Measurements from ENCODE around the gene ANTXR2. TPM values are rescaled to one million over a fixed set of nuclear protein-coding genes. Genes with fewer than 3 reads are reported as not detected.
A peak's percentile ranks its signal among the peaks of the same experiment; 100 is the strongest.

The ANTXR2 gene
- total and polyA plus RNA-seq, 2 of the 13 experiments (the other 11 are each of a cell fraction or from before 2014, with no cell fraction given) = 4.6 to 14.5 TPM

- no peak for TF ChIP-seq ZNF414 (CRISPR knock-in tag; IDR thresholded peaks at IDR 0.05)
- no peak for TF ChIP-seq ISX (CRISPR knock-in tag; conservative IDR thresholded peaks at IDR 0.05)
These were observed 3.7 kb upstream of the ANTXR2 start (continued) for GRCh38 chr4:80076681-80077080.

- no TSS peak for BruUV-seq (replicated peaks)
- H3K27ac ChIP-seq (ENCODE audit: extremely low read length, insufficient read depth, low read length) = no peak overlapping the region
- H4K20me1 ChIP-seq (ENCODE audit: insufficient read depth, low read length) = no peaks in the 10 kb centered on the region
- no peaks in the 10 kb centered on the region for H3K9me3 ChIP-seq (ENCODE audit: low read length)
- peaks cover 16% of the 10 kb centered on the region for H3K4me1 ChIP-seq (ENCODE audit: insufficient read depth, low read length)
- in situ Hi-C loops (cut with HindIII; ENCODE audit: extremely low pct_ligation_motif_present, low pct_unique_long_range_greater_than_20kb) = loop anchor here (10.0 kb wide), 1 partner anchor 161 kb away; no protein-coding TSS in a partner anchor
- ChIA-PET POLR2A (no interaction called here), CTCF (ENCODE audit: low intra/inter-chr PET ratio, low total read pairs) (no interaction called here)
- H3K36me3 ChIP-seq (replicated peaks in 1 of 2; ENCODE audit: control insufficient read depth in 1 of 2, insufficient read depth in 2 of 2, low read length in 2 of 2) = no peaks in the 10 kb centered on the region
- DNase-seq (ENCODE audit: low spot score) = no peak
- no peaks in the 10 kb centered on the region for H3K79me2 ChIP-seq (ENCODE audit: insufficient read depth, low read length)
- H3K4me3 ChIP-seq (replicated peaks in 1 of 3; ENCODE audit: insufficient read depth in 1 of 3, low read depth in 2 of 3, low read length in 3 of 3) = no peak overlapping the region
- no peak for FAIRE-seq
- ATAC-seq = no peak
- TF ChIP-seq MAFK (conservative IDR thresholded peaks at IDR 0.05 in 1 of 2, IDR thresholded peaks at IDR 0.05 in 1 of 2; ENCODE audit: low read length in 2 of 2) (peak in 1 of 2 experiments; percentile 72; a peak in 3 of 4 replicates), MAFF (IDR thresholded peaks at IDR 0.05; ENCODE audit: low read depth, low read length) (peak; percentile 45; the same call in 1 of the 2 replicates), ZNF354B (CRISPR knock-in tag; IDR thresholded peaks at IDR 0.05) (no peak)
- H2AFZ ChIP-seq (ENCODE audit: low read length) = no peak overlapping the region
- no peak overlapping the region for H3K9ac ChIP-seq (ENCODE audit: insufficient read depth, low read depth, low read length)
- no peak overlapping the region for H3K4me2 ChIP-seq (ENCODE audit: low read depth, low read length)
- no peaks in the 10 kb centered on the region for H3K27me3 ChIP-seq (ENCODE audit: control insufficient read depth in 1 of 2, insufficient read depth in 2 of 2, low read length in 2 of 2)
- intact Hi-C loops (cut with micrococcal nuclease; ENCODE audit: unreplicated experiment) = no loop called here
These were observed 3.1 kb upstream of the ANTXR2 start for GRCh38 chr4:80075995-80076675.

- H3K27ac ChIP-seq (ENCODE audit: extremely low read length, insufficient read depth, low read length) = no peak overlapping the region
- H3K79me2 ChIP-seq (ENCODE audit: insufficient read depth, low read length) = no peaks in the 10 kb centered on the region
- H3K9me3 ChIP-seq (ENCODE audit: low read length) = no peaks in the 10 kb centered on the region
- no peak overlapping the region for H2AFZ ChIP-seq (ENCODE audit: low read length)
- H3K9ac ChIP-seq (ENCODE audit: insufficient read depth, low read depth, low read length) = no peak overlapping the region
- H3K4me2 ChIP-seq (ENCODE audit: low read depth, low read length) = no peak overlapping the region
- FAIRE-seq (no peak), DNase-seq (ENCODE audit: low spot score) (no peak), ATAC-seq (no peak)
- in situ Hi-C loops (cut with HindIII; ENCODE audit: extremely low pct_ligation_motif_present, low pct_unique_long_range_greater_than_20kb) = loop anchor here (10.0 kb wide), 1 partner anchor 160 kb away; no protein-coding TSS in a partner anchor
- no peaks in the 10 kb centered on the region for H3K27me3 ChIP-seq (ENCODE audit: control insufficient read depth in 1 of 2, insufficient read depth in 2 of 2, low read length in 2 of 2)
- ChIA-PET CTCF (ENCODE audit: low intra/inter-chr PET ratio, low total read pairs) (no interaction called here), POLR2A (no interaction called here)
- peaks cover 30% of the 10 kb centered on the region for H3K4me1 ChIP-seq (ENCODE audit: insufficient read depth, low read length)
- no peaks in the 10 kb centered on the region for H3K36me3 ChIP-seq (replicated peaks in 1 of 2; ENCODE audit: control insufficient read depth in 1 of 2, insufficient read depth in 2 of 2, low read length in 2 of 2)
- intact Hi-C loops (cut with micrococcal nuclease; ENCODE audit: unreplicated experiment) = no loop called here
- no peaks in the 10 kb centered on the region for H4K20me1 ChIP-seq (ENCODE audit: insufficient read depth, low read length)
- no peak overlapping the region for H3K4me3 ChIP-seq (replicated peaks in 1 of 3; ENCODE audit: insufficient read depth in 1 of 3, low read depth in 2 of 3, low read length in 3 of 3)
- BruUV-seq (replicated peaks) = no TSS peak
- TF ChIP-seq MEIS2 (CRISPR knock-in tag; IDR thresholded peaks at IDR 0.05) (no peak), PRMT3 (CRISPR knock-in tag; IDR thresholded peaks at IDR 0.05; ENCODE audit: borderline replicate concordance, low read depth) (no peak), U2AF2 (IDR thresholded peaks at IDR 0.05; ENCODE audit: low read depth, low read length) (no peak), ZBED4 (CRISPR knock-in tag; IDR thresholded peaks at IDR 0.05; ENCODE audit: borderline replicate concordance) (no peak), ZNF558 (CRISPR knock-in tag; IDR thresholded peaks at IDR 0.05; ENCODE audit: borderline replicate concordance) (no peak), NR2C2 (CRISPR knock-in tag; IDR thresholded peaks at IDR 0.05; ENCODE audit: borderline replicate concordance) (no peak), MZF1 (CRISPR knock-in tag; IDR thresholded peaks at IDR 0.05; ENCODE audit: borderline replicate concordance) (no peak), ATAD3A (CRISPR knock-in tag; IDR thresholded peaks at IDR 0.05) (no peak)
These were observed 1.6 kb upstream of the ANTXR2 start for GRCh38 chr4:80074651-80075050.

All from HepG2 (cell line).